Upper lobe of left lung (tissue), 6 donors: Measurements from ENCODE around the gene CD46. TPM values are rescaled to one million over a fixed set of nuclear protein-coding genes. Genes with fewer than 3 reads are reported as not detected.

Experiments used
- ATAC-seq, 2 donors: fragments of 200-7000 bp; cut with Tn5 transposase; one replicate each; pipeline ENCODE4 v1.9.1; 2022; ENCODE audit warnings: mild to moderate bottlenecking in 2 of 2, moderate library complexity in 2 of 2; ENCODE audit not compliant: low FRiP score in 2 of 2
- DNase-seq, 2 donors: peaks; one replicate each; pipeline ENCODE4 v3.0.0-alpha.2; 2019 to 2020
- H3K27ac ChIP-seq, 4 donors: fragments of 200-600 bp; sonication (generic); one replicate each; pipeline ENCODE4 v1.5.1; 2016 to 2019
- H3K27me3 ChIP-seq, 4 donors: fragments of 200-600 bp; sonication (generic); one replicate each; pipeline ENCODE4 v1.5.1; 2017 to 2019
- H3K36me3 ChIP-seq, 4 donors: fragments of 200-600 bp; sonication (generic); one replicate each; pipeline ENCODE4 v1.5.1; 2016 to 2019
- H3K4me1 ChIP-seq, 4 donors: fragments of 200-600 bp; sonication (generic); one replicate each; pipeline ENCODE4 v1.5.1; 2018 to 2019
- H3K4me3 ChIP-seq, 4 donors: fragments of 200-600 bp; sonication (generic); one replicate each; pipeline ENCODE4 v1.5.1; 2017 to 2019; ENCODE audit warnings: mild to moderate bottlenecking in 2 of 4, moderate library complexity in 1 of 4
- H3K9me3 ChIP-seq, 4 donors: fragments of 200-600 bp; sonication (generic); one replicate each; pipeline ENCODE4 v1.5.1; 2018 to 2019
- CTCF ChIP-seq, 6 experiments: fragments of 450-650 bp in 4 of 6; fragments of 200-600 bp in 2 of 6; sonication (generic) in 2 of 6; IDR thresholded peaks; one replicate each; pipeline ENCODE4 v1.5.1; 2016 to 2019; ENCODE audit warnings: antibody characterized with exemption in 6 of 6
- EP300 ChIP-seq, 4 donors: sonication (generic); formaldehyde crosslinking; IDR thresholded peaks; one replicate each; pipeline ENCODE4 v1.5.1; 2017; ENCODE audit warnings: antibody characterized with exemption in 4 of 4, control low read depth in 2 of 4
- POLR2A ChIP-seq, 4 donors: fragments of 450-650 bp; IDR thresholded peaks; one replicate each; pipeline ENCODE4 v1.5.1; 2016 to 2017; ENCODE audit warnings: antibody characterized with exemption in 4 of 4, mild to moderate bottlenecking in 2 of 4
- POLR2AphosphoS5 ChIP-seq, 2 donors: sonication (generic); formaldehyde crosslinking; IDR thresholded peaks; one replicate each; pipeline ENCODE4 v1.5.1; 2017; ENCODE audit warnings: antibody characterized with exemption in 2 of 2
- WGBS, 2 donors: methylation state at CpG; one replicate each; pipeline ENCODE4 v1.1.5; 2017 to 2018; 5-methylcytosine and 5-hydroxymethylcytosine counted together
- total RNA-seq, 6 donors: library from RNA; depleted of rRNA in 4 of 6; stranded (reverse); fragments of >200 nt in 4 of 6; gene quantifications; one replicate each; pipeline versions ENCODE4 v1.1.0 to v1.2.1, GENCODE V29; 2016 to 2021
- donor health status: DM: no; HTN: no; CAD: no; lungs with moderate emphysema.
- donor health status: DM: no; HTN: yes; CAD: no; lungs with severe emphysema.

The CD46 gene
- total RNA-seq, 6 donors from 2014 or later, result 105 to 358 (median 248) TPM

GRCh38 chr1:207753611-207754010 is 1.8 kb downstream of the CD46 start:
- peaks cover 38 to 65% (median 57%) of the 10 kb centered on the region in 4 donors for H3K4me1 ChIP-seq
- WGBS, 2 donors, result 53 to 64% methylated on average over 7 of the region's 7 CpGs

GRCh38 chr1:207754011-207754410 is 2.2 kb downstream of the CD46 start:
- Histone ChIP-seq H3K4me1 (peaks cover 38 to 61% (median 55%) of the 10 kb centered on the region in 4 donors), H3K27me3 (no peaks in the 10 kb centered on the region)

More at GRCh38 chr1:207753611-207754010, 1.8 kb downstream of the CD46 start:
- Histone ChIP-seq H3K27ac (peak overlapping the region in 3 of 4 donors; percentile 97 to 98 (median 98)), H3K27me3 (no peaks in the 10 kb centered on the region), H3K36me3 (peaks cover 0 to 18% (median 9%) of the 10 kb centered on the region in 4 donors), H3K4me3 (peak overlapping the region in 3 of 4 donors; percentile 78 to 92 (median 89)), H3K9me3 (no peaks in the 10 kb centered on the region)
- no peak for TF ChIP-seq POLR2A (IDR thresholded peaks at IDR 0.05)
- no peak for TF ChIP-seq CTCF (IDR thresholded peaks at IDR 0.05)
- no peak for TF ChIP-seq POLR2AphosphoS5 (IDR thresholded peaks at IDR 0.05)
- TF ChIP-seq EP300 (IDR thresholded peaks at IDR 0.05), result no peak
- DNase-seq (no peak), ATAC-seq (no peak)

GRCh38 chr1:207754974-207755700 is 3.3 kb downstream of the CD46 start:
- H3K27ac ChIP-seq, result peak overlapping the region in 3 of 4 donors; percentile 11 to 97 (median 12)
- H3K36me3 ChIP-seq, result peaks cover 10 to 34% (median 18%) of the 10 kb centered on the region in 4 donors
- ATAC-seq (no peak), DNase-seq (no peak)
- H3K27me3 ChIP-seq, result no peaks in the 10 kb centered on the region
- TF ChIP-seq POLR2AphosphoS5 (IDR thresholded peaks at IDR 0.05) (no peak), CTCF (IDR thresholded peaks at IDR 0.05) (no peak), POLR2A (IDR thresholded peaks at IDR 0.05) (no peak), EP300 (IDR thresholded peaks at IDR 0.05) (no peak)
- peaks cover 38 to 53% (median 45%) of the 10 kb centered on the region in 4 donors for H3K4me1 ChIP-seq
- H3K4me3 ChIP-seq, result peak overlapping the region in 1 of 4 donors; percentile 78
- WGBS, 2 donors, result 47 to 69% methylated on average over 7 of the region's 7 CpGs
- no peaks in the 10 kb centered on the region for H3K9me3 ChIP-seq

More at GRCh38 chr1:207754011-207754410, 2.2 kb downstream of the CD46 start:
- peak overlapping the region in 2 of 4 donors; percentile 78 to 89 for H3K4me3 ChIP-seq
- H3K36me3 ChIP-seq, result peaks cover under 1 to 22% (median 10%) of the 10 kb centered on the region in 4 donors
- no peaks in the 10 kb centered on the region for H3K9me3 ChIP-seq
- H3K27ac ChIP-seq, result peak overlapping the region in 3 of 4 donors; percentile 11 to 97 (median 23)
- no peak for DNase-seq
- TF ChIP-seq EP300 (IDR thresholded peaks at IDR 0.05) (no peak), POLR2AphosphoS5 (IDR thresholded peaks at IDR 0.05) (no peak), POLR2A (IDR thresholded peaks at IDR 0.05) (no peak), CTCF (IDR thresholded peaks at IDR 0.05) (no peak)
- ATAC-seq, result no peak
- WGBS, 2 donors, result 53 to 68% methylated on average over 4 of the region's 4 CpGs

GRCh38 chr1:207755846-207756693 is 4.2 kb downstream of the CD46 start:
- Histone ChIP-seq H3K27me3 (no peaks in the 10 kb centered on the region), H3K27ac (peak overlapping the region in 1 of 4 donors; percentile 97), H3K4me1 (peaks cover 30 to 44% (median 38%) of the 10 kb centered on the region in 4 donors), H3K36me3 (peaks cover 14 to 40% (median 24%) of the 10 kb centered on the region in 4 donors), H3K4me3 (no peak overlapping the region), H3K9me3 (no peaks in the 10 kb centered on the region)
- DNase-seq, result no peak
- no peak for TF ChIP-seq POLR2AphosphoS5 (IDR thresholded peaks at IDR 0.05)
- TF ChIP-seq CTCF (IDR thresholded peaks at IDR 0.05), result no peak
- no peak for TF ChIP-seq EP300 (IDR thresholded peaks at IDR 0.05)
- no peak for TF ChIP-seq POLR2A (IDR thresholded peaks at IDR 0.05)
- 58 to 77% methylated on average over 2 of the region's 2 CpGs for WGBS, 2 donors
- no peak for ATAC-seq
